GM18520 (cell line): Measurements from ENCODE around the gene SCFD2.
A peak's percentile ranks its signal among the peaks of the same experiment; 100 is the strongest.
"Not testable (repeated sequence)": the region's sequence is repeated elsewhere in the genome, so short reads cannot be mapped to it uniquely, and the experiment has no call there.

Experiments used
- ATAC-seq: cut with Tn5 transposase; IDR thresholded peaks from one replicate; pipeline ENCODE4 v1.9.1; 2021; ENCODE audit not compliant: unreplicated experiment

SCFD2 gene

GRCh38 chr4:53150631-53151488 is 215.0 kb downstream of the SCFD2 start:
- ATAC-seq = no peak

GRCh38 chr4:53147711-53148110 is 218.2 kb downstream of the SCFD2 start:
- ATAC-seq = no peak

GRCh38 chr4:53147197-53147596 is 218.7 kb downstream of the SCFD2 start:
- no peak for ATAC-seq

GRCh38 chr4:53141308-53141707 is 224.6 kb downstream of the SCFD2 start:
- ATAC-seq = no peak

GRCh38 chr4:53139256-53139655 is 226.6 kb downstream of the SCFD2 start:
- ATAC-seq = not testable (repeated sequence)

GRCh38 chr4:53137468-53137867 is 228.4 kb downstream of the SCFD2 start:
- no peak for ATAC-seq

GRCh38 chr4:53136954-53137353 is 228.9 kb downstream of the SCFD2 start:
- ATAC-seq = no peak

- ATAC-seq = peak; percentile 44
Observed at GRCh38 chr4:53132132-53132891, 233.5 kb downstream of the SCFD2 start.

GRCh38 chr4:53131562-53131925 is 234.3 kb downstream of the SCFD2 start:
- ATAC-seq = no peak

GRCh38 chr4:53130896-53131561 is 234.8 kb downstream of the SCFD2 start:
- ATAC-seq = no peak

GRCh38 chr4:53128706-53129357 is 237.0 kb downstream of the SCFD2 start:
- ATAC-seq = no peak

GRCh38 chr4:53128231-53128630 is 237.6 kb downstream of the SCFD2 start:
- no peak for ATAC-seq

GRCh38 chr4:53127365-53127764 is 238.5 kb downstream of the SCFD2 start:
- ATAC-seq = no peak

GRCh38 chr4:53126099-53126498 is 239.8 kb downstream of the SCFD2 start:
- no peak for ATAC-seq

GRCh38 chr4:53123819-53124218 is 242.0 kb downstream of the SCFD2 start:
- ATAC-seq = no peak

- no peak for ATAC-seq
Observed at GRCh38 chr4:53123171-53123570, 242.7 kb downstream of the SCFD2 start.

- peak; percentile 64 for ATAC-seq
Observed at GRCh38 chr4:53122280-53123116, 243.4 kb downstream of the SCFD2 start.

GRCh38 chr4:53121264-53121865 is 244.5 kb downstream of the SCFD2 start:
- no peak for ATAC-seq

- ATAC-seq = no peak
Observed at GRCh38 chr4:53120778-53121177, 245.1 kb downstream of the SCFD2 start.

- no peak for ATAC-seq
Observed at GRCh38 chr4:53119680-53120079, 246.2 kb downstream of the SCFD2 start.
